Adrenal gland (tissue), 5 donors: ENCODE measurements around the gene SLC23A1.

Experiments
- POLR2A ChIP-seq, 2 donors: fragments of 450-650 bp; IDR thresholded peaks; one replicate each; pipeline ENCODE4 v1.6.1; 2017; ENCODE audit warnings: antibody characterized with exemption in 2 of 2, mild to moderate bottlenecking in 2 of 2, moderate library complexity in 1 of 2
- TF ChIP-seq, protein P1 (sequence below), 6 experiments: fragments of 450-650 bp in 4 of 6; fragments of 200-600 bp in 2 of 6; sonication (generic) in 1 of 6; IDR thresholded peaks; 1 replicate in 5 of 6; 2 replicates in 1 of 6; pipeline versions ENCODE4 v1.5.1 to v1.8.0; 2016 to 2021; ENCODE audit warnings: antibody characterized with exemption in 6 of 6, mild to moderate bottlenecking in 2 of 6, moderate library complexity in 1 of 6
- donor health status: DM: no; HTN: no; CAD: no.

DNA sequence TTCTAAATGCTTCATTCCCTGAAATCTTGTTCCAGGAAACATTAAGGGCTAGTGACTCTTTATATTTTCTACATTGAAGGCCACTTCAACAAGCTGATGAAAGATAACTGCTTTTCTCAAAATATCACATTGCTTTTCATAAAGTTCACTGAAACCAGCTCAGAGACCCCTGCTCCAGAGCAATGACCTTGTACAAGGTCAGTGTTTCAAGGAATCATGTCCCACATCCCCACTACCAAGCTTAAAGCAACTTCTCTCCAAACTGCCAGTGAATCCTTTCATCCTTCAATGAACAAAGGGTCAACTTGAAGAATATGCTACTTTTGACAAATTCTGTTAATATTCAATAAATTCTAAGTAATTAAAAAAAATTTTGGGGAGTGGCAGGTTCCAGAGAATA, 32.8 kb upstream of the SLC23A1 start:
- TF ChIP-seq POLR2A (IDR thresholded peaks at IDR 0.05): no peak
- TF ChIP-seq, protein P1, sequence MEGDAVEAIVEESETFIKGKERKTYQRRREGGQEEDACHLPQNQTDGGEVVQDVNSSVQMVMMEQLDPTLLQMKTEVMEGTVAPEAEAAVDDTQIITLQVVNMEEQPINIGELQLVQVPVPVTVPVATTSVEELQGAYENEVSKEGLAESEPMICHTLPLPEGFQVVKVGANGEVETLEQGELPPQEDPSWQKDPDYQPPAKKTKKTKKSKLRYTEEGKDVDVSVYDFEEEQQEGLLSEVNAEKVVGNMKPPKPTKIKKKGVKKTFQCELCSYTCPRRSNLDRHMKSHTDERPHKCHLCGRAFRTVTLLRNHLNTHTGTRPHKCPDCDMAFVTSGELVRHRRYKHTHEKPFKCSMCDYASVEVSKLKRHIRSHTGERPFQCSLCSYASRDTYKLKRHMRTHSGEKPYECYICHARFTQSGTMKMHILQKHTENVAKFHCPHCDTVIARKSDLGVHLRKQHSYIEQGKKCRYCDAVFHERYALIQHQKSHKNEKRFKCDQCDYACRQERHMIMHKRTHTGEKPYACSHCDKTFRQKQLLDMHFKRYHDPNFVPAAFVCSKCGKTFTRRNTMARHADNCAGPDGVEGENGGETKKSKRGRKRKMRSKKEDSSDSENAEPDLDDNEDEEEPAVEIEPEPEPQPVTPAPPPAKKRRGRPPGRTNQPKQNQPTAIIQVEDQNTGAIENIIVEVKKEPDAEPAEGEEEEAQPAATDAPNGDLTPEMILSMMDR (IDR thresholded peaks at IDR 0.05): no peak
